HG02981 (cell line): ENCODE data around the gene SDHAF1.

Experiments used
- ATAC-seq: cut with Tn5 transposase; IDR thresholded peaks from one replicate; pipeline ENCODE4 v1.9.1; 2021; ENCODE audit warnings: mild to moderate bottlenecking, moderate library complexity; ENCODE audit not compliant: unreplicated experiment

Gene SDHAF1

GRCh38 chr19:35986664-35987570, 8.1 kb upstream of the SDHAF1 start:
- ATAC-seq: no peak

- ATAC-seq: no peak
Observed at GRCh38 chr19:35987571-35987896, 7.5 kb upstream of the SDHAF1 start.

GRCh38 chr19:35988824-35989223, 6.2 kb upstream of the SDHAF1 start:
- ATAC-seq: no peak

- ATAC-seq: no peak
Observed at GRCh38 chr19:35990156-35990555, 4.8 kb upstream of the SDHAF1 start.

GRCh38 chr19:35990771-35991730, 3.9 kb upstream of the SDHAF1 start:
- ATAC-seq: no peak

GRCh38 chr19:35991731-35992450, 3.1 kb upstream of the SDHAF1 start:
- no peak for ATAC-seq

GRCh38 chr19:35992907-35993765, 1.9 kb upstream of the SDHAF1 start:
- no peak for ATAC-seq

- ATAC-seq: no peak
Observed at GRCh38 chr19:35993923-35994598, 927 bp upstream of the SDHAF1 start.

- ATAC-seq: no peak
Observed at GRCh38 chr19:35996777-35997176, 1.8 kb downstream of the SDHAF1 start.

GRCh38 chr19:36001605-36002004, 6.6 kb downstream of the SDHAF1 start:
- ATAC-seq: no peak

GRCh38 chr19:36003284-36003683, 8.3 kb downstream of the SDHAF1 start:
- no peak for ATAC-seq

- ATAC-seq: no peak
Observed at GRCh38 chr19:36006955-36007354, 12.0 kb downstream of the SDHAF1 start.

GRCh38 chr19:36008336-36008978, 13.5 kb downstream of the SDHAF1 start, which contains the start of gene SYNE4:
Gene SYNE4 (minus strand): TSS chr19:36008813. CDS start chr19:36008681, 132 bp downstream.
- no peak for ATAC-seq

- ATAC-seq: no peak
Observed at GRCh38 chr19:36009220-36009619, 14.2 kb downstream of the SDHAF1 start.

GRCh38 chr19:36009633-36010379, 14.8 kb downstream of the SDHAF1 start:
- ATAC-seq: no peak

GRCh38 chr19:36010402-36010801, 15.4 kb downstream of the SDHAF1 start:
- ATAC-seq: no peak

- ATAC-seq: no peak
Observed at GRCh38 chr19:36013280-36014011, 18.5 kb downstream of the SDHAF1 start.
